GM12872 (cell line): Measurements from ENCODE around the gene SGCA.

Experiments
- CTCF ChIP-seq: IDR thresholded peaks from 3 replicates; pipeline ENCODE4 v1.5.1; 2011; ENCODE audit warnings: low read depth, mild to moderate bottlenecking, low read length, moderate library complexity; ENCODE audit not compliant: insufficient read depth

SGCA gene

GRCh38 chr17:50161023-50161910, 4.5 kb upstream of the SGCA start:
- TF ChIP-seq CTCF: peak; percentile 96

GRCh38 chr17:50161911-50162288, 3.9 kb upstream of the SGCA start:
- TF ChIP-seq CTCF: no peak

- TF ChIP-seq CTCF: no peak
Observed at GRCh38 chr17:50162466-50163254, 3.1 kb upstream of the SGCA start.

- no peak for TF ChIP-seq CTCF
Observed at GRCh38 chr17:50163843-50164696, 1.7 kb upstream of the SGCA start.

- no peak for TF ChIP-seq CTCF
Observed at GRCh38 chr17:50164697-50164988, 1.2 kb upstream of the SGCA start.

GRCh38 chr17:50165066-50165465, 739 bp upstream of the SGCA start:
- no peak for TF ChIP-seq CTCF

GRCh38 chr17:50165466-50165865, 339 bp upstream of the SGCA start:
- TF ChIP-seq CTCF: no peak
